Kidney epithelial cell (primary cell): Measurements from ENCODE around the gene ZBTB34. TPM values are rescaled to one million over a fixed set of nuclear protein-coding genes. Genes with fewer than 3 reads are reported as not detected.
"Not testable (repeated sequence)": the region's sequence is repeated elsewhere in the genome, so short reads cannot be mapped to it uniquely, and the experiment has no call there.

Experiments used
- DNase-seq: peaks from one replicate; pipeline ENCODE4 v3.0.0-alpha.2; 2010; ENCODE audit warnings: low read depth
- H3K27me3 ChIP-seq: 2 replicates; pipeline ENCODE4 v1.6.0; 2011; ENCODE audit warnings: low read length; ENCODE audit not compliant: control insufficient read depth, insufficient read depth
- H3K36me3 ChIP-seq: 2 replicates; pipeline ENCODE4 v1.5.1; 2011; ENCODE audit warnings: low read length; ENCODE audit not compliant: control insufficient read depth, insufficient read depth
- H3K4me3 ChIP-seq: 2 replicates; pipeline ENCODE4 v1.5.1; 2011; ENCODE audit warnings: low read depth, mild to moderate bottlenecking, control low read depth, low read length
- CTCF ChIP-seq: IDR thresholded peaks from 2 replicates; pipeline ENCODE4 v1.5.1; 2011; ENCODE audit warnings: mild to moderate bottlenecking, moderate library complexity, low read length, control low read depth, inconsistent platforms; ENCODE audit not compliant: insufficient read depth, poor library complexity, severe bottlenecking
- total RNA-seq: library from RNA; depleted of rRNA; stranded (reverse); fragments of >200 nt; gene quantifications from 2 replicates; pipeline ENCODE4 v1.2.3, GENCODE V29; 2015

Gene ZBTB34
- 10.4 and 11.2 TPM in 2 replicates for total RNA-seq

DNA sequence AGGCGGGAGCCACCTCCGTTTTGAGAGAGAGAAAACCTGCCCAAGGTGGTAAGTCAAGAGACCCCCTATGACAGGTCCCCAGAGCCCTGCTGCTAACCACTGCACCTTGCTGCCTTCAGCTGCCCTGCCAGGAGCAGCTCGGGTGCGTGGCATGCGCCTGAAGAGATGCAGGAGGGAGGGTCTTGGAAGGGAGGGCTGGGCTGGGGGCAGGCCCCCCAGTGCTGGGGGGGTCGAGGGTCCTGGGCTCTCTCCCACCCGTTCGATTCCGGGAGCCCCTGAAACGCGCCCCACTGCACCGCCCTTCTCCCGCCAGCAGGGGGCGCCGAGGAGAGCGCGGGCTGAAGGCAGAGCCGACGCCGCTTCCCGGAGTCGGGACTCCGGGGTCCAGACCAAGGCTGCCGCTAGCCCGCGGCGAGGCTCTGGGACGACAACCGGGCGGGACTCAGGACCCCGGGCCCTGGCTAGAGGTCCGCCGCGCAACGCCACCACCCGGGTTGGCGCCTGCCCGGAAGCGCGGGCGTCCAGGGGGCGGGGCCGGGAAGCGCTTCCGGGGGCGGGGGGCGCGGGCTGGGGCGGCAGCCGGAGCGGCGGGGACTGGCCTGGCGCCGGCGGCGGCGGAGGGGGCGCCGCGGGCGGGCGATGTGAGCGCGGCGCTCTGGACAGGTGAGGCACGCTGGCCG lies at the start of gene ZBTB34:
Gene ZBTB34 (plus strand): TSS at position 563 of the 680 bp plus-strand sequence. CDS start 18,761 bp downstream, outside the sequence.
- H3K36me3 ChIP-seq: no peaks in the 10 kb centered on the region
- H3K4me3 ChIP-seq: peak within 1 kb of the TSS; percentile 80
- H3K27me3 ChIP-seq: peaks cover 2% of the 10 kb centered on the region
- DNase-seq: no peak
- TF ChIP-seq CTCF: peak; percentile 97

DNA sequence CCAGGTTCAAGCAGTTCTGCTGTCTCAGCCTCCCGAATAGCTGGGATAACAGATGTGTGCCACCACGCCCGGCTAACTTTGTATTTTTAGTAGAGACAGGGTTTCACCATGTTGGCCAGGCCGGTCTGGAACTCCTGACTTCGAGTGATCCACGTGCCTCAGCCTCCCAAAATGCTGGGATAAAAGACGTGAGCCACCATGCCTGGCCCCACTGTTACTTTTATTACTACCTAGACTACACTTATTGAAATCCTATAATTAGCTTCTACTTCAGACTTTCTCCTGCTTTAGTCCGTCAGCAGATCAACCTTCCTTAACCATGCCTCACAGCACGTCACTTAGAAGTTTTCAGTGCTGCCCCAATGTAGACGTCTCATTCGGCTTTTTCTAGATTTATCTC lies 47.4 kb upstream of the ZBTB34 start:
- Histone ChIP-seq H3K27me3 (no peaks in the 10 kb centered on the region), H3K4me3 (no peak overlapping the region), H3K36me3 (no peaks in the 10 kb centered on the region)
- no peak for DNase-seq
- no peak for TF ChIP-seq CTCF

DNA sequence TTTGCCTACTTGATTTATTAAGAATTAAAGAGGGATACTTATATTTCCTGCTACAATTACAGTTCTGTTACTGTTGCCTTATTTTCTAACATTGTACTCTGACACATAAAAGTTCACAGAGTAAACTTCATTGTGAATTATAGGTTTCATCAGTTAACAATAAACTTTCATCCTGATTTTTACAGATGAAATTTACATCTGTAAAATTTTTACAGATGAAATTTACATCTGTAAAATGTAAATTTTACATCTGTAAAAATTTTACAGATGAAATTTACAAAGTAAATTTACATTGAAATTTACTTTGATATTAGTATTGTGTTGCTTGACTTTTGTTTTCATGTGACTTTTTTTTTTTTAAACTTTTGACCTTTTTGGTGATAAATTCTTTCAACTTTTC lies 46.3 kb upstream of the ZBTB34 start:
- TF ChIP-seq CTCF: no peak
- Histone ChIP-seq H3K27me3 (no peaks in the 10 kb centered on the region), H3K36me3 (no peaks in the 10 kb centered on the region), H3K4me3 (no peak overlapping the region)
- no peak for DNase-seq

- not testable (repeated sequence) for H3K27me3 ChIP-seq, H3K4me3 ChIP-seq, DNase-seq, H3K36me3 ChIP-seq
Measured at GRCh38 chr9:126817615-126818014, 42.8 kb upstream of the ZBTB34 start.

GRCh38 chr9:126818482-126818881 lies 42.0 kb upstream of the ZBTB34 start:
- H3K36me3 ChIP-seq: no peaks in the 10 kb centered on the region
- no peak for TF ChIP-seq CTCF
- no peak overlapping the region for H3K4me3 ChIP-seq
- H3K27me3 ChIP-seq: no peaks in the 10 kb centered on the region
- no peak for DNase-seq

GRCh38 chr9:126819482-126819881 lies 41.0 kb upstream of the ZBTB34 start:
- no peaks in the 10 kb centered on the region for H3K36me3 ChIP-seq
- DNase-seq: no peak
- H3K4me3 ChIP-seq: no peak overlapping the region
- H3K27me3 ChIP-seq: no peaks in the 10 kb centered on the region
- TF ChIP-seq CTCF: no peak
